Smooth muscle cell (in vitro differentiated cells): ENCODE results near the gene ATP9B. TPM values are rescaled to one million over a fixed set of nuclear protein-coding genes. Genes with fewer than 3 reads are reported as not detected.

ENCODE experiments used
- DNase-seq: peaks from one replicate; lab custom pipeline; 2025; ENCODE audit not compliant: unreplicated experiment; lab: John Stamatoyannopoulos, UW
- H2AFZ ChIP-seq: fragments of 200-600 bp; sonication (generic); 2 replicates; pipeline ENCODE4 v1.6.0; 2016; ENCODE audit warnings: antibody characterized with exemption, low read depth, mild to moderate bottlenecking
- H3F3A ChIP-seq: fragments of 200-600 bp; sonication (generic); 2 replicates; pipeline ENCODE4 v1.6.0; 2017; ENCODE audit warnings: antibody characterized with exemption, low read depth
- H3K27ac ChIP-seq: fragments of 200-600 bp; sonication (generic); 2 replicates; pipeline ENCODE4 v1.5.1; 2016; ENCODE audit warnings: low read depth, mild to moderate bottlenecking
- H3K27me3 ChIP-seq: fragments of 200-600 bp; sonication (generic); 2 replicates; pipeline ENCODE4 v1.6.1; 2016; ENCODE audit warnings: low read depth, mild to moderate bottlenecking
- H3K36me3 ChIP-seq: fragments of 200-600 bp; sonication (generic); 2 replicates; pipeline ENCODE4 v1.5.1; 2016; ENCODE audit warnings: low read depth
- H3K4me1 ChIP-seq: fragments of 200-600 bp; sonication (generic); 2 replicates; pipeline ENCODE4 v1.5.1; 2016; ENCODE audit warnings: low read depth
- H3K4me2 ChIP-seq: fragments of 200-600 bp; sonication (generic); 2 replicates; pipeline ENCODE4 v1.6.0; 2016; ENCODE audit warnings: mild to moderate bottlenecking
- H3K4me3 ChIP-seq: fragments of 200-600 bp; sonication (generic); 2 replicates; pipeline ENCODE4 v1.5.1; 2016; ENCODE audit warnings: mild to moderate bottlenecking
- H3K79me2 ChIP-seq: fragments of 200-600 bp; sonication (generic); 2 replicates; pipeline ENCODE4 v1.6.0; 2016; ENCODE audit warnings: low read depth, mild to moderate bottlenecking
- H3K9ac ChIP-seq: fragments of 200-600 bp; sonication (generic); 2 replicates; pipeline ENCODE4 v1.6.0; 2016; ENCODE audit warnings: low read depth
- H3K9me3 ChIP-seq: fragments of 200-600 bp; sonication (generic); replicated peaks from 2 replicates; pipeline ENCODE4 v1.5.1; 2016; ENCODE audit warnings: low read depth
- H4K20me1 ChIP-seq: fragments of 200-600 bp; sonication (generic); 2 replicates; pipeline ENCODE4 v1.6.0; 2016; ENCODE audit warnings: low read depth
- CTCF ChIP-seq: fragments of 200-600 bp; sonication (generic); IDR thresholded peaks from 2 replicates; pipeline ENCODE4 v1.5.1; 2017; ENCODE audit warnings: borderline replicate concordance, mild to moderate bottlenecking, antibody characterized with exemption; ENCODE audit not compliant: insufficient read depth, poor library complexity, severe bottlenecking
- WGBS: methylation state at CpG from one replicate; pipeline ENCODE4 v1.1.7; 2016; ENCODE audit warnings: low lambda C conversion rate; 5-methylcytosine and 5-hydroxymethylcytosine counted together
- polyA plus RNA-seq: library from polyadenylated mRNA; unstranded; fragments of >200 nt; fragmentation: Nextera tagmentation; extraction: Ambion mirVana; gene quantifications from 2 replicates; pipeline ENCODE4 v1.2.1, GENCODE V29; 2016
- total RNA-seq: library from RNA; depleted of rRNA; stranded (reverse); fragments of >200 nt; gene quantifications from 2 replicates; pipeline ENCODE4 v1.2.3, GENCODE V29; 2014

ATP9B gene
- total and polyA plus RNA-seq, 2 experiments from 2014 or later, result 6.1 to 16.4 TPM

GRCh38 chr18:79411614-79412526, 342.7 kb downstream of the ATP9B start:
- TF ChIP-seq CTCF, result no peak
- peaks cover 79% of the 10 kb centered on the region for H4K20me1 ChIP-seq
- DNase-seq, result no peak
- no peaks in the 10 kb centered on the region for H3K27me3 ChIP-seq
- H3K9me3 ChIP-seq, result no peaks in the 10 kb centered on the region
- no peak overlapping the region for H2AFZ ChIP-seq
- 89% methylated on average over 44 of the region's 47 CpGs for WGBS
- H3K27ac ChIP-seq, result no peak overlapping the region
- H3K4me2 ChIP-seq, result no peak overlapping the region
- peaks cover 54% of the 10 kb centered on the region for H3K79me2 ChIP-seq
- H3F3A ChIP-seq, result no peaks in the 10 kb centered on the region
- H3K4me3 ChIP-seq, result no peak overlapping the region
- H3K4me1 ChIP-seq, result no peaks in the 10 kb centered on the region
- no peaks in the 10 kb centered on the region for H3K36me3 ChIP-seq
- H3K9ac ChIP-seq, result no peak overlapping the region

- H3K9me3 ChIP-seq, result no peaks in the 10 kb centered on the region
- H3K4me1 ChIP-seq, result no peaks in the 10 kb centered on the region
- no peaks in the 10 kb centered on the region for H3K27me3 ChIP-seq
- H3K79me2 ChIP-seq, result peaks cover 45% of the 10 kb centered on the region
- H2AFZ ChIP-seq, result no peak overlapping the region
- no peak overlapping the region for H3K9ac ChIP-seq
- H3K4me3 ChIP-seq, result no peak overlapping the region
- WGBS, result 81% methylated on average over 16 of the region's 16 CpGs
- no peak overlapping the region for H3K4me2 ChIP-seq
- H3F3A ChIP-seq, result no peaks in the 10 kb centered on the region
- TF ChIP-seq CTCF, result no peak
- H4K20me1 ChIP-seq, result peaks cover 71% of the 10 kb centered on the region
- DNase-seq, result no peak
- no peaks in the 10 kb centered on the region for H3K36me3 ChIP-seq
- no peak overlapping the region for H3K27ac ChIP-seq
Observed at GRCh38 chr18:79413025-79413424, 343.8 kb downstream of the ATP9B start.

GRCh38 chr18:79413426-79413825, 344.2 kb downstream of the ATP9B start:
- no peak for TF ChIP-seq CTCF
- H3F3A ChIP-seq, result no peaks in the 10 kb centered on the region
- H3K27me3 ChIP-seq, result no peaks in the 10 kb centered on the region
- no peak overlapping the region for H3K27ac ChIP-seq
- no peaks in the 10 kb centered on the region for H3K9me3 ChIP-seq
- no peak overlapping the region for H3K4me3 ChIP-seq
- peaks cover 72% of the 10 kb centered on the region for H4K20me1 ChIP-seq
- no peaks in the 10 kb centered on the region for H3K36me3 ChIP-seq
- no peak overlapping the region for H3K9ac ChIP-seq
- 98% methylated on average over 16 of the region's 16 CpGs for WGBS
- no peaks in the 10 kb centered on the region for H3K4me1 ChIP-seq
- no peak for DNase-seq
- H3K4me2 ChIP-seq, result no peak overlapping the region
- peaks cover 41% of the 10 kb centered on the region for H3K79me2 ChIP-seq
- no peak overlapping the region for H2AFZ ChIP-seq

GRCh38 chr18:79413901-79414300, 344.7 kb downstream of the ATP9B start:
- H3K79me2 ChIP-seq, result peaks cover 39% of the 10 kb centered on the region
- no peak overlapping the region for H2AFZ ChIP-seq
- H3F3A ChIP-seq, result no peaks in the 10 kb centered on the region
- H3K9me3 ChIP-seq, result no peaks in the 10 kb centered on the region
- TF ChIP-seq CTCF, result no peak
- DNase-seq, result no peak
- peaks cover 74% of the 10 kb centered on the region for H4K20me1 ChIP-seq
- H3K27ac ChIP-seq, result no peak overlapping the region
- WGBS, result 91% methylated on average over 9 of the region's 9 CpGs
- H3K4me1 ChIP-seq, result no peaks in the 10 kb centered on the region
- H3K36me3 ChIP-seq, result no peaks in the 10 kb centered on the region
- H3K4me3 ChIP-seq, result no peak overlapping the region
- no peak overlapping the region for H3K4me2 ChIP-seq
- no peaks in the 10 kb centered on the region for H3K27me3 ChIP-seq
- H3K9ac ChIP-seq, result no peak overlapping the region
